Occipital lobe (tissue), 2 donors: ENCODE measurements around the gene RTP1. TPM values are rescaled to one million over a fixed set of nuclear protein-coding genes. Genes with fewer than 3 reads are reported as not detected.
"Not testable (repeated sequence)": the region's sequence is repeated elsewhere in the genome, so short reads cannot be mapped to it uniquely, and the experiment has no call there.

Experiments used
- DNase-seq: peaks from one replicate; lab custom pipeline; 2025; lab: John Stamatoyannopoulos, UW
- total RNA-seq: library from RNA; depleted of rRNA; stranded (reverse); fragments of >200 nt; gene quantifications from one replicate; pipeline ENCODE4 v1.2.3, GENCODE V29; 2014

RTP1 gene, protein sequence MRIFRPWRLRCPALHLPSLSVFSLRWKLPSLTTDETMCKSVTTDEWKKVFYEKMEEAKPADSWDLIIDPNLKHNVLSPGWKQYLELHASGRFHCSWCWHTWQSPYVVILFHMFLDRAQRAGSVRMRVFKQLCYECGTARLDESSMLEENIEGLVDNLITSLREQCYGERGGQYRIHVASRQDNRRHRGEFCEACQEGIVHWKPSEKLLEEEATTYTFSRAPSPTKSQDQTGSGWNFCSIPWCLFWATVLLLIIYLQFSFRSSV
- total RNA-seq, result not detected

DNA sequence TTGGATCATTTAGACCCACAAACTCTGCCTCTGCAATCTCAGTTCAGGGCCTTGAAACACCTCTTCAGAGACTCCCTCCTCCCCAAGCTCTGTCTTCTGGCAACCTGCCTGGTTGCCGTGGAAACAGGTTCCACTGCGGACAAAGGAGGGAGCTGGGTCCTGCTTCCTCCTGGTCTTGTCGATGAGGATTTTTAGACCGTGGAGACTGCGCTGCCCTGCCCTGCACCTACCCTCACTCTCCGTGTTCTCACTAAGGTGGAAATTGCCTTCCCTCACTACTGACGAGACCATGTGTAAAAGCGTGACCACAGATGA, at the start of gene RTP1:
RTP1 (plus strand) TSS at position 152 of the 315 bp plus-strand sequence; CDS start at position 182, 30 bp downstream.
- DNase-seq, result no peak

DNA sequence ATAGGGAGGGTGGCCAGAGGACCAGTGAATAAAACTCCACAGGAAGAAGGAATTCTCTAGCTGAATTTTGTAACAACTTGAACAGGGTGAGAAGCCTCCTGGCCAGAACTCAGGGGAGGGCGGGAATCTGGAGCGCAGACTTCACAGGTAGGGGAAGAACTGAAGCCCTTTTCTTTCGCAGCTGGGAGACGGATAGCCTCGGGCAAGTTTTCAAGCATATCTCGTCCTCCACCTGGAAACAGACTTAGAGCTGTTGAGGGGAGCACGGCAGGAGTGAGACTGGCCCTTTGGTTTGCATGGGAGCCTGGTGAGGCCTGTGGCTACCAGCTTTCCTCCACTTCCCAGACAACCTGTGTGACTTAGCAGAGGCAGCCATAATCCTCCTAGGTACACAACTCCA, 47.1 kb upstream of the RTP1 start:
- no peak for DNase-seq

DNA sequence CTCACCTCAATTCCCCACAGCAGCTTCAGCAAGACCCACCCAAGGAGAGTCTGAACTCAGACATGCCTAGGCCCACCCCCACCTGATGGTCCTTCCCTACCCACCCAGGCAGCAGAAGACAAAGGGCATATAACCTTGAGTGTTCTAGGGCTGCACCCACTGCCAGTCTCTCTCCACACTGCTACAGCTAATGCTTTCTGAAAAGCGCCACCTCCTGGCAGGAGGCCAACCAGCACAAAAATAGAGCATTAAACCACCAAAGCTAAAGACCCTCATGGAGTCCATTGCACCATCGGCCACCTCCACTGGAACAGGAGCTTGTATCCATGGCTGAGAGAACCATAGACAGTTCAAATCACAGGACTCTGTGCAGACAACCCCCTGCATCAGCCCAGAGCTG, 46.7 kb upstream of the RTP1 start:
- DNase-seq, result no peak

DNA sequence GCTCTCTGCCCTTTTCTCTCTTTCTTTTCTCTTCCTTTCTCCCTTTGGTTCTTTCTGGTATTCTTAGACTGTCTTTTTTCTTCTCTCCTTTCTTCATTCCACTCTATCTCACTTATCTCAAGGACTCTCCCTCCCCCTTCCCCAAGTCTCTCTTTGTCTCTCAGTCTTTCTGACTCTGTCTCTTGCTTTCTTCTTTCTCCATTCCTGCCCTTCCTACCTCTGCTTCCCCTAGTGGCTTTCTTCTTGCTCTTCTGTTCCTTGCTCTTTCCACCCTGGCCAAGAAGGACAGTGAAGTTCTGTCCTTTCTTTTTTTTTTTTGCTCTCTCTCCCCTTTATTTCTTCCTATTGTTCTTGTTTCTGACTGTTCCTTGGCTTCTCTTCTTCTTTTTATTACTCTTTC, 35.7 kb upstream of the RTP1 start:
- DNase-seq, result no peak

DNA sequence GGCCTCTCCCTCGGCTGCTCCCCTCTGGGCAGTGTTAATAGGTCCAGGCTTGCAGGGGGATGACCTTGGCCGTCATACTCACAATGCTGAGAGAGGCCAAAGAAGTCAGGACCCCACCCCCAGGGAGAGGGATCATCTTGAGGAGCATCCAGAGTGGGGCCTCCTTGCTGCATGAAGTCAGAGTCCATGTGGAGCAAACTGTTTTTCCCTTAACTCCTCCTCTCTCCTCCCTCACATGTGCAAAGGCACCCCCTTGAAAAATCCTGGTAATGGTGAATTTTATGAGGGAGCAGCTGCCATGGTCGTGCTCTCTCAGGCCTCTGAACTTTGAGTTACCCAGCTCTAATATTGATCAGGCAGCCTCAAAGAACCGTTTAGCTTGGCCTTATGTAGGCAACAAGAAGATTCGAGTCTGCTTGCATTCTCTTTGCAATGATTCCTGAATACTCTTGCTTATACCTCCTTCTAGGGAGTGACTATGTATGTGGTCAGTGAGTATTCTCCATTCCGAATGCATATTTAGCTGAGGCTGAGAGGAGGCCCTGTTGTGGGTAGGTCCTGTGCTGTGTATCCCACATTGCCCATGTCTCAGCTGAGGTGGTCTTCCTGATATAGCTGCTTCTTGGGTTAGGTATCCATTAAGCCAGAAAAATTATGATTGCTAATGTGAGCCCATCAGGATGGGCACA, 34.9 kb upstream of the RTP1 start:
- DNase-seq, result no peak

DNA sequence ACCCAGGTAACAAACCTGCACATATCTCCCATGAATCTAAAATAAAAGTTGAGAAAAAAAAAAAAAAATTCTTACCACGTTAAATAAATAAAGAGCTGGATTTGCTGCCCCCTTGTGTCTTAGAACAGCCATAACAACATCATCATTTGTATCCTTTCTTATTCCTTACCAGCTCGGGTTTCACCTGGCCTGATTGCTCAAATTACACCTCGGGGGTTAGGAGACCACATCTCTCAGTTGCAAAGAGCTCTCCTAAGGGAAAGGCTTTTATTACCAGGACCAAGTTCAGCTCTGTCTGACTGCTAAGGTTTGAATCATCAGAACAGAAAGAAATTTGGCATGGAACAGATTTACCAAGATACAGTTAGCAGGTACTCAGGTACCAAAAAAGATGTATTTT, 32.1 kb upstream of the RTP1 start:
- DNase-seq, result no peak

DNA sequence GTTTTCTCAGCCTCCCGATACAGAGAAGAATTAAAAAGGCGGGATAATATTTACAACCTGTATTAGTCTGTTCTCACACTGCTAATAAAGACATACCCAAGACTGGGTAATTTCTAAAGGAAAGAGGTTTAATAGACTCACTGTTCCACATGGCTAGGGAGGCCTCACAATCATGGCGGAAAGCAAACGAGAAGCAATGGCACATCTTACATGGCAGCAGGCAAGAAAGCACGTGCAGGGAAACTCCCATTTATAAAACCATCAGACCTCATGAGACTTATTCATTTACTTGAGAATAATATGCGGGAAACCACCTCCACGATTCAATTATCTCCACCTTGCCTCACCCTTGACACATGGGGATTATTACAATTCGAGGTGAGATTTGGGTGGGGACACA, 30.5 kb upstream of the RTP1 start:
- no peak for DNase-seq

DNA sequence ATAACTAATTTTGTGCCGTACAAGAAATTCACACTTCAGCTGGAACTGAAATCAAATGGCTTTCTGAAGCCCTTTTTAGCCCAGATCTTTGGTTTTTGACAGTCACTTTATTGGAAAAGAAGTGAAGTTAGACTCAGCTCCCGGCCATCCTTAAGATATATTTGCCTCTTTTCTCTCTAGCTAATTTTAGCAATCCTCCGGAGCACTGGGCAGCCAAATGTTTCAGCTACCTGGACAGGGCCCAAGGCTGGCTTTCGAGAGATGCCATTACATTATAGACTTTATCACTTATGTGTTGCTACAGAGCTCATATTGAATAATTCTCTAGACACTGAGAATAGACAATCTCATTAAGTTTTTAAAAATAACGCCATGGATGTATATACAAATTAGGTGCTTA, 29.5 kb upstream of the RTP1 start:
- no peak for DNase-seq

DNA sequence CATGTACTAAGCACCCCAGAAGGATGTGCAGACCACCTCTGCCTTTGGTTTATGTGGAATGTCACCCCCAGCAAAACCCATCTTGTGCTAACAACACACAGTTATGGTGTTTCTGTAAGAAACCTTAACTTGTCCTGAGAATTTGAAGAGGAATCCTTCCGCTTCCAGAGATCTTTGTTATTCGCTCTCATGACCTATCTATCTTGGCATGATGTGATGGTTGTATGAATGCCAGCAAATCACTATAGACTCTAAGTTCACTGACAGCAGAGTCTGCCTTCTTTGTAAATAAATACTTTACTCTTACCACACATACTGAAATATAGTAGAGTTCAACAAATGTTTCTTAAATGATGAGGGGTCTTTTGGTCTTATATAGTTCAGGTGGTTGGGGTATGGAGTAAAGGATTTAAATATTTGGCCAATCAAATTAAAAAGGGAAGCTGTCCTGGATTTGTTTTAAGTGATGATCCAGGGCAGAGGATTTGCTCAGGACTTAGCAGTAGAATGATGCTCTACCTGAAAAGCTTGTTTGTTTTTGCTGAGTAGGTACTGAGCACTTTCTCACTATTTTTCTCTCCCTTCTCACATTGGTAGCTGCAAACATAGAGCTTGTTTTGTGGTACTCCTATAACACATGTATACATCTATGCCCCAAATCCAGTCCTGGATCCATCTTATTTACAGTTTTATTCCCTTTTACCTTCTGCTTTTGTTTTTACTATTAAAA, 27.9 kb upstream of the RTP1 start:
- DNase-seq, result no peak

DNA sequence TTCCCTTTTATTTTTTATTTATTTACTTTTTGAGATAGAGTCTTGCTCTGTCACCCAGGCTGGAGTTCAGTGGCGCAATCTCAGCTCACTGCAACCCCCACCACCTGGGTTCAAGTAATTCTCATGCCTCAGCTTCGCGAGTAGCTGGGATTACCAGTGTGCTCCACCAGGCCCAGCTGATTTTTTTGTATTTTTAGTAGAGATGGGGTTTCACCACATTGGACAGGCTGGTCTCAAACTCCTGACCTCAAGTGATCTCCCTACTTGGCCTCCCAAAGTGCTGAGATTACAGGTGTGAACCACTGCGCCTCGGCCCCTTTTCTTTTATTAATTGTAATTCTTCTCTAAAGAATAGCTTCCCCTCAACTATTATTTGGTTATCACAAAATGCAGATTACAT, 26.4 kb upstream of the RTP1 start:
- DNase-seq, result not testable (repeated sequence)

DNA sequence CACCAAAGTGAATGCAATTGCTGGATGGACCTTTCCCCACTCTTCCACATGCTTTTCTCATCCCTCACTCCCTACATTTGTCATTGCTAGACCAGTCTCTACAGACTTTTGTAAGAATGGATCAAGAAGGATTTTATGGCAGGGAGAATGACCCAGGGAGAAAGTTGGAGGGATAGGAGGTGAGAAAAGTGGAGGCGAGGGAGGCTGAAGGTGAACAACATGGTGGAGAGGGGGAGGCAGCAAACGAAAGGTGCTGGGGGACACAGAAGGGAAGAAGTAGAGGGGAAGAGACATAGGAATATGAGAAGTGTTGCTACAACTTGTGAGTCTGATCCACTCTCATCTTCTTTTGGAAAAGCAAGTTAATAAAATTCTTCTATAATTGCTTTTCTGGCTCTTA, 24.4 kb upstream of the RTP1 start:
- no peak for DNase-seq

DNA sequence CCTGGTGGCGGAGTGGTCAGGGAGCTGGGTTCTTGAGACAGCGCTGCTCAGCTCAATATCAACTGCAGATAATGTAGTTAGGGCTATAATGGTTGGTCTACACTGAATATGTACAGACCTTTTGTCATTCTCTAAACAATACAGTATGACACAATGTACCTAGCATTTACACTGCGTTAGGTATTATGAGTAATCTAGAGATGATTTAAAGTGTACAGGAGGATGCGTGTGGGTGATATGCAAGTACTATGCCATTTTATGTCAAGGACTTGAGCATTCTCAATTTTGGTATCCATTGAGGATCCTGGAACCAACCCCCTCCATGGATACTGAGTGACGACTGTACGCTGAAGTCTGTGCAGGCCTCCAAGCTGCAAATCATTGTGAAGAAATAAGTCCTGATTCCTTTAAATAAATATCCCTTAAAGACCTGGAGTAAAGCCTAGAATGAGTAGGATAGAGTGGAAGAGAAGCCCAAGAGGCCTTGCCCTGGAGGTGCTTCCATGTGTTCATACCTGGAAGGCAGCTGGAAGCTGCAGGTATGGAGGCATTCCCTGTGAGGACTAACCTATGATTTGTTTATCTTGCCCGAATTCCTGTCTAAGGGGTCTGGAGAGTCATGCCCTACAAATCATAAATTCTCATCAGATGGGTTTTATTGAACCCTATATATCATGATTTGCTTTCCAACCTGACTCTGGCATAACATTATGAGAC, 15.7 kb upstream of the RTP1 start:
- no peak for DNase-seq

DNA sequence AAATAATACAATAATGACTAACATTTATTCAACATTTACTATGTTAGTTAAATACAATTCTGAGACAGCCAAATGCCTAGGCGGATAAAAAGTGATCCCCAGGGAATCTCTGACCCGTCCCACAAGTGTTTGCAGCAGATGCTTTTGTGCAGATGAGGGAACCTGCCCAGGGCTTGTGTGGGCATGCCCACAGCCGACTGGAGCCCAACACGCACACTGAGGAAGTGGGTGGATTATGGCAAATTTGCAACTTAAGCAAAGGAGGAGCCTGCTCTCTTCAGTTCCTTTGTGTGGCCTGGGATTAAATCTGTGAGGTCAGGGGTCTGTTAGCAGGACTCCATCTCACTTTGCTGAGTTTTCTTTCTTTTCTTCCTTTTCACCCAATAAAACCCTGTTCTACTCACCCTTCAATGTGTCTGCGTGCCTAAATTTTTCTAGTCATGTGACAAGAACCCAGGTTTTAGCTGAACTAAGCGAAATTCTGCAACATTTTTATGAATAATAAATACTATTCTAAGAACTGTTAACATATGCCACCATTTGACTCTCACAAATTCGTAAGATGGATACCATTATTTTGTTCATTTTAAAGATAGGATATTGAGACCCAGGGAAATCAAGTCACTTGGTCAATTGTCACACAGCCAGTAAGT, 13.9 kb upstream of the RTP1 start:
- no peak for DNase-seq

DNA sequence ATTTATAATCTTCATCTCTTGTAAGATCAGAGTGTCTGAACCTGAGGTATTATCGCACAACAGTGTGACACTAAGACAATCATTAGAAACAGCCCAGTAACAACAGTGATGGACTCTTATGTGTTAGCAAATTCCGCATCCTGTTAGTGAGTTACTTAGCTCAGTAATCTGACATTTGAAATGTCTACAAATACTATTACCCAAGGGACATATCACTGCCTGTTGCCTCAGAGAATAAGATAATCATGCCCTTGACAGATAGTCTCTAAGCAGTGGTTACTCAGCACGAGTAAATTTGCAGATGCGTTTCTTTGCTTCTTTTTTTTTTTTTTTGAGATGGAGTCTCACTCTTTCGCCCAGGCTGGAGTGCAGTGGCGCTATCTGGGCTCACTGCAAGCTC, 13.4 kb upstream of the RTP1 start:
- DNase-seq, result no peak

DNA sequence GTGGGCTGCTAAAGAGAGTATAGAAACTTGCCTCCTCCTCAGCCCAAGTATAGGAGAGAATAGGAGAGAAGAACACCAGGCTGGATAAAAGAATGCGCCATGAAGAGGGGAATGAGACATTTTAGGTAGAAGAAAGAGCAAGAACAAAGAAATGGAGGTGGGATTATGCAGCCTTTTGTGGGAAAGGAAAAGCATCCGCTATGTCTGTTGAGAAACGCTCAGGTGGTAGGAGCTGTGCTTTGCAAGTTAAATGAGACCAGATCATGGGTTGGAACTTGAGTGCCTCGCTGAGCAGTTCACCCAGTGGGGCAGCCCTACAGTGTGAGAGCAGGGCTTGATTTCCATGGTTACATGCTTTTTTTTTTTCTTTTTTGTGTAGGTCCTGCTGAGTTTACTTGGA, 11.5 kb upstream of the RTP1 start:
- DNase-seq, result no peak

DNA sequence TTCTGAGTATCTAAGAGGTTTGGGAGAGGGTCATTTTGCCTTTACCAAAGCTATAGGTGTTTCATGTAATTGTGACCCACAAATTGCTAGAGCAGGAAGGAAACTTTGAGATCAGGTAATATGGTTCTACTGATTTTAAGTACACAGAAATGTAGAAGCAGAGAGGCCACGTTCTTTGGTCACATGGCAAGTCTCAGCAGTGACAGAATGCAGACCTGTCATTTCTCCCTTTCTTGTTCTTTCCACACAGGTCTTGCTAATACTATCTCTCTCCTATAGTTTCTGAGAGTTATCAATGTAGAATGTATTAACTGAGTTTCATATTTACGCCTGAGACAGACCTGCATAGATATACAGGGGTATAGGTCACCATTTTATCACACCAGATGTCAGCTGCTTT, 10.9 kb upstream of the RTP1 start:
- no peak for DNase-seq

DNA sequence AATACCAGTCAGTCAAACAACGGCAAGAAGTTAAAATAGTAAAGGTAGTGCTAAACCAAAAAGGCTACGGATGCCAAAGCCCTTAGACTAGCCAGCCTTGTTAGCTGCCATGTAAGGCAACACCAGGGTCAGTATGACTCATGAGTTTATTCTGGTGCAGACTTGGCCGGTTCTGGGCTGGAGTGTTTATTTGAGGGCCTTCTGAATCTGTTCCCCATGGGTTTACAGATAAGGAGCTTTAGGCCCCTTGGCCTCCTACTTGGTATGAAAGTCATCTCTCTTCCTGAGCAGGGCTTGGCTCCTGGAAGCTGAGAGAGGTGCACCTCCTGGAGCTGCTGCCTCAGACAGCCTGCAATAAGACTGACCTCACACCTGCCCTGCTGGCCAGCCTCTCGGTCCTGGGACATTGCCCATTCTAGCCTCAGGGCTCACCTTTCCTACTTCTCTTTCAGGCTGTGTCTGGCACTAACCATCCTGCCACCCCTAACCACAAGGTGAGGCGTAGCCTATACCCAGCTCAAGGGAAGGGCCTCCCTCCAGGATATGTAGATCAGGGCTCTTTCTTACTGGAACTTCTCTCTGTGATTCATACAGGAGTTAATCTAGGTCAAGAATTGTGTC, 10.4 kb upstream of the RTP1 start:
- DNase-seq, result no peak

DNA sequence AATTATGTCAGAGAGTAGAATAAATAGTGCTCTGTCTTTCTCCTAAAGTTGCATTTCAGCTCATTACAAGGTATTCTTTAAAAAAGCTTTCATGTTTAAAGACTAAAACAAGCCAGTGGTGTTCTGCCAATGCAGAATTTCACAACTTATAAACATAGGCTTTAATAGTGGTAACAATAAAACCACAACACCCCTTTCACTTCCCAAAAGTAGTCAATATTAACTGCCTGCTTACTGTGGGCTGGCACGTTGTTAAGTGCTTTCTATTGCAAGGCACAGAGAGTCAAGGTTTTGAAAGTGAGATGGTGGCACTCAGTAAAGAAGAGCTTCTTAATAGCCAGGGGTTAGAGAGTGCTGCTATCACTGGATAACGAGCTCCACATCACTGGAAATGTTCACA, 8.4 kb upstream of the RTP1 start:
- DNase-seq, result no peak

DNA sequence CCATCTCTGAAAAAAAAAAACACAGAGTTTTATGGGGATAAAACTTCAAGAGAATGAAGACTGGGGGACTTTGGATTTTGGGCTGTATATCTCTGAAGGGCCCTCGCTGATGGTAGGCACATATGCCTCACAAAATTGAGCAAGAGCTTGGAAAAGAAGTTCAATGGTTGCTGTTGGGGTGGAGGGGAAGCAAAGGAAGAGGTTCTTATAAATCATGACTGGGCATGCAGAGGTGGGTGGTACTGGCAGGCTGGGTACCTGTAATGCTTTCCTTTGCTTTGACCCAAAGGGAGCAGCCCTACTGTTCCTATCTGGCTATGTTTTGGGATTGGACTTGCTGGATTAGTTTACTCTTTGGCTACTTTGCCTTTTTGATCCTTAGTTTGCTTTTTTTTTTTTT, 6.0 kb upstream of the RTP1 start:
- no peak for DNase-seq

DNA sequence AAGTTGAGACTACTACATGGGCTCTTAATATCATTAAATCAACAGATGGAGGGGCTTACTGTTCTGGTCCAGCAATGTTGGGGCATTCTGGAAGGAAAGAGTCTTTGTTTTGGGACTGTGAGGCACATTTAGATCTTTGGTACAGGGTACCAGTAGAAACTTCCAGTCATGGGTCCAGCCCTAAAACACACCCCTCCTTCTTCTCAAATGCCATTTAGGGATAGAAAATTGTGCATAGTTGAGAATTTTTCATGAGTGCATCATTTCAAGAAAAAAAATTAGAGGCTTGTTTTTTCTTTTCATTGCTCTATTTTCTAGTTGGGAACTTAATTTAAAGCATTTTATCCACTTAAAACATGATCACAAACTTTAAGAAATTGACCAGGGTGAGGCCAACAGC, 4.1 kb upstream of the RTP1 start:
- no peak for DNase-seq

DNA sequence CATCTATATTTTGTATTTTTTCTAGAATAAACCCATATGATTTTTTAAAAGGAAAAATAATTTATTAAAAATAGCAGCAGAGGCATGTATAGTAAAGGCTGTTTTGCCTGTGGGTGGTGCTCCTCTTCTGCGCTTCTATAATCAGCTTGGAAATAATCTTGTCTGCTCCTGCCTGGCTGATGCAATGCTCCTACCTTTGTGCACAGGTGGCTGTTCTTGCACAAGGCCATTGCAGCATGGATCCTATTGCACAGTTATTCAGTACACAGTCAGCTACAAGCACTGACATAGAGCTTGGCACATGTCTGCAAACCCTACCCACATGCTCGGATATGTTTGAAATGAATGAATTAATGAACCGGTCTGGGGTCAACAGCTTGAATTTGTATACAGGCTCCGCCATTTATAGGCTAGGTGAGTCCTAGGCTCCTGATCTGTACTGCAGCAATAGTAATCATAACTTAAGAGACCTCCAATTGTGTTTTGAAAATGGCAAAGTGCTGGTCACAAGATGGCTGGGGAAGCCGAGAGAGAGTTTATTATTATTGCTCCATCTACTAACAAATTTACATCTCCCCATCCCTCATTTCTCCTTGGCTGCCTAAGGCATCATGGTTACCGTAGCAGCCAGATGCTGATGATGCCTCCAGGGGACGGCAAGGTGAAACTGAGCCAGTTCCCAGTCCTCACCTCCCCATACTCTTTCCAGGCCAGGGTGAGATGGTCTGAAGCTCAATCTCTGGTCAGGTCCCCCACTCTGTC, 532 bp upstream of the RTP1 start:
- no peak for DNase-seq
